ENCODE results near the gene GSN.

GSN gene

DNA sequence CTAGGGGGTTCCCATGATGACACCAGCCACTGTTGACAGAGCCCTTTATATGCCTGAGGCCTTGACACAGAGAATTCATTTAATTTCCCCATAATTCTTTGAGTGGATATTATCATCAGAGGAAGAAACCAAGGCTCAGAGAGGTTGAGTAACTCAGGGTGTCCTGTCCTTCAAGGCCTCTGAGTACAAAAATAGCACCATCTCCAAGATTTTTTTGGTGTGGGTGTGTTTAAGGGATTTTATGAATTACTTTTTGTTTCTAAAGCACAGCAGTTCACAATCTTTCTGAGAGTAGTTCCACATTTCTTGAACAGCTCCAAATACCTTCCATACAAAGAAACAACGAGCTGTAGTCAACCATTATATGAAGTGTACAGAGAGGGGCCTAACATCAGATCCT is 6.2 kb upstream of the GSN start:
- Histone ChIP-seq H3K9me3 (ENCODE audit: control insufficient read depth in 2 of 2, low read length in 2 of 2) (no peaks in the 10 kb centered on the region), H3K4me1 (ENCODE audit: control insufficient read depth in 2 of 2, insufficient read depth in 2 of 2, low read length in 2 of 2) (peaks cover 0 to under 1% of the 10 kb centered on the region in 2 donors), H3K9ac (ENCODE audit: low read depth in 1 of 2, low read length in 2 of 2) (no peak overlapping the region), H3K27ac (ENCODE audit: low read depth in 2 of 2, low read length in 2 of 2) (no peak overlapping the region), H3K27me3 (ENCODE audit: control insufficient read depth in 2 of 2, insufficient read depth in 2 of 2, low read length in 2 of 2) (no peaks in the 10 kb centered on the region), H3K4me3 (ENCODE audit: low read length in 2 of 2) (no peak overlapping the region), H3K36me3 (ENCODE audit: control insufficient read depth in 2 of 2, insufficient read depth in 2 of 2, low read length in 2 of 2) (no peaks in the 10 kb centered on the region)

- no peaks in the 10 kb centered on the region for H3K27me3 ChIP-seq (ENCODE audit: control insufficient read depth in 2 of 2, insufficient read depth in 2 of 2, low read length in 2 of 2)
- H3K9me3 ChIP-seq (ENCODE audit: control insufficient read depth in 2 of 2, low read length in 2 of 2): no peaks in the 10 kb centered on the region
- no peaks in the 10 kb centered on the region for H3K36me3 ChIP-seq (ENCODE audit: control insufficient read depth in 2 of 2, insufficient read depth in 2 of 2, low read length in 2 of 2)
- no peak overlapping the region for H3K9ac ChIP-seq (ENCODE audit: low read depth in 1 of 2, low read length in 2 of 2)
- H3K27ac ChIP-seq (ENCODE audit: low read depth in 2 of 2, low read length in 2 of 2): no peak overlapping the region
- peaks cover 6 to 8% of the 10 kb centered on the region in 2 donors for H3K4me1 ChIP-seq (ENCODE audit: control insufficient read depth in 2 of 2, insufficient read depth in 2 of 2, low read length in 2 of 2)
- no peak overlapping the region for H3K4me3 ChIP-seq (ENCODE audit: low read length in 2 of 2)
These were observed 5.5 kb upstream of the GSN start for GRCh38 chr9:121262423-121262822.

DNA sequence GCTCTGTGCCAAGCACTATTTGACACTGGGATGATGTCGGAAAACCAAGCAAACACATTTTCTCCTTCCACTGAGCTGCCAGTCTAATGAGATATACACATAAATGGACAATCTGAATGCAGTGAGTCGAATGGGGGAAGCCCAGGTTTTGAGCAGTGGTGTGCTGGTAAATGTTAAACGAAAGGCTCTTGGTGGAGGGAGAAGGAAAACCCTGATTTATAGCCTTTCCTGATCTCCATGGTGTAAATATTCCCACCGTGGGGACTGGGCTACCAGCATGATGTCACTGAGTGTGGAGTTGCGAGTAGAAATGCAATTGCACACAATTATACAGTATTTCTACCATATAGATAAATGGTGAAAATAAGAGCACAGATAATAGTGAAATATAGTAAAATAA is 5.0 kb upstream of the GSN start:
- no peak overlapping the region for H3K9ac ChIP-seq (ENCODE audit: low read depth in 1 of 2, low read length in 2 of 2)
- H3K27ac ChIP-seq (ENCODE audit: low read depth in 2 of 2, low read length in 2 of 2): no peak overlapping the region
- no peaks in the 10 kb centered on the region for H3K9me3 ChIP-seq (ENCODE audit: control insufficient read depth in 2 of 2, low read length in 2 of 2)
- H3K4me1 ChIP-seq (ENCODE audit: control insufficient read depth in 2 of 2, insufficient read depth in 2 of 2, low read length in 2 of 2): peaks cover 10 to 11% of the 10 kb centered on the region in 2 donors
- H3K27me3 ChIP-seq (ENCODE audit: control insufficient read depth in 2 of 2, insufficient read depth in 2 of 2, low read length in 2 of 2): no peaks in the 10 kb centered on the region
- H3K4me3 ChIP-seq (ENCODE audit: low read length in 2 of 2): no peak overlapping the region
- no peaks in the 10 kb centered on the region for H3K36me3 ChIP-seq (ENCODE audit: control insufficient read depth in 2 of 2, insufficient read depth in 2 of 2, low read length in 2 of 2)

- H3K27me3 ChIP-seq (ENCODE audit: control insufficient read depth in 2 of 2, insufficient read depth in 2 of 2, low read length in 2 of 2): no peaks in the 10 kb centered on the region
- H3K36me3 ChIP-seq (ENCODE audit: control insufficient read depth in 2 of 2, insufficient read depth in 2 of 2, low read length in 2 of 2): no peaks in the 10 kb centered on the region
- H3K4me1 ChIP-seq (ENCODE audit: control insufficient read depth in 2 of 2, insufficient read depth in 2 of 2, low read length in 2 of 2): peaks cover 32 to 34% of the 10 kb centered on the region in 2 donors
- H3K9me3 ChIP-seq (ENCODE audit: control insufficient read depth in 2 of 2, low read length in 2 of 2): no peaks in the 10 kb centered on the region
- H3K9ac ChIP-seq (ENCODE audit: low read depth in 1 of 2, low read length in 2 of 2): no peak overlapping the region
- H3K27ac ChIP-seq (ENCODE audit: low read depth in 2 of 2, low read length in 2 of 2): peak overlapping the region in 1 of 2 donors; percentile 53
- no peak overlapping the region for H3K4me3 ChIP-seq (ENCODE audit: low read length in 2 of 2)
These were observed 1.6 kb upstream of the GSN start for GRCh38 chr9:121266356-121266755.

- Histone ChIP-seq H3K36me3 (ENCODE audit: control insufficient read depth in 2 of 2, insufficient read depth in 2 of 2, low read length in 2 of 2) (no peaks in the 10 kb centered on the region), H3K27ac (ENCODE audit: low read depth in 2 of 2, low read length in 2 of 2) (peak overlapping the region; percentile 76 to 90), H3K4me1 (ENCODE audit: control insufficient read depth in 2 of 2, insufficient read depth in 2 of 2, low read length in 2 of 2) (peaks cover 39 to 41% of the 10 kb centered on the region in 2 donors), H3K9ac (ENCODE audit: low read depth in 1 of 2, low read length in 2 of 2) (peak overlapping the region; percentile 74 to 79), H3K27me3 (ENCODE audit: control insufficient read depth in 2 of 2, insufficient read depth in 2 of 2, low read length in 2 of 2) (no peaks in the 10 kb centered on the region), H3K4me3 (ENCODE audit: low read length in 2 of 2) (peak overlapping the region; percentile 73), H3K9me3 (ENCODE audit: control insufficient read depth in 2 of 2, low read length in 2 of 2) (no peaks in the 10 kb centered on the region)
These were observed 884 bp upstream of the GSN start for GRCh38 chr9:121266906-121267650.

GRCh38 chr9:121268598-121268850 is 562 bp downstream of the GSN start:
- Histone ChIP-seq H3K27me3 (ENCODE audit: control insufficient read depth in 2 of 2, insufficient read depth in 2 of 2, low read length in 2 of 2) (no peaks in the 10 kb centered on the region), H3K9ac (ENCODE audit: low read depth in 1 of 2, low read length in 2 of 2) (peak overlapping the region; percentile 92 to 95), H3K4me1 (ENCODE audit: control insufficient read depth in 2 of 2, insufficient read depth in 2 of 2, low read length in 2 of 2) (peaks cover 49 to 52% of the 10 kb centered on the region in 2 donors), H3K4me3 (ENCODE audit: low read length in 2 of 2) (peak overlapping the region; percentile 90 to 92), H3K27ac (ENCODE audit: low read depth in 2 of 2, low read length in 2 of 2) (peak overlapping the region; percentile 90 to 92), H3K36me3 (ENCODE audit: control insufficient read depth in 2 of 2, insufficient read depth in 2 of 2, low read length in 2 of 2) (no peaks in the 10 kb centered on the region), H3K9me3 (ENCODE audit: control insufficient read depth in 2 of 2, low read length in 2 of 2) (no peaks in the 10 kb centered on the region)

GRCh38 chr9:121268851-121269641 is 1.1 kb downstream of the GSN start:
- H3K4me1 ChIP-seq (ENCODE audit: control insufficient read depth in 2 of 2, insufficient read depth in 2 of 2, low read length in 2 of 2): peaks cover 49 to 52% of the 10 kb centered on the region in 2 donors
- peak overlapping the region; percentile 90 to 92 for H3K4me3 ChIP-seq (ENCODE audit: low read length in 2 of 2)
- H3K9me3 ChIP-seq (ENCODE audit: control insufficient read depth in 2 of 2, low read length in 2 of 2): no peaks in the 10 kb centered on the region
- peak overlapping the region; percentile 90 to 92 for H3K27ac ChIP-seq (ENCODE audit: low read depth in 2 of 2, low read length in 2 of 2)
- H3K36me3 ChIP-seq (ENCODE audit: control insufficient read depth in 2 of 2, insufficient read depth in 2 of 2, low read length in 2 of 2): no peaks in the 10 kb centered on the region
- peak overlapping the region; percentile 92 to 95 for H3K9ac ChIP-seq (ENCODE audit: low read depth in 1 of 2, low read length in 2 of 2)
- no peaks in the 10 kb centered on the region for H3K27me3 ChIP-seq (ENCODE audit: control insufficient read depth in 2 of 2, insufficient read depth in 2 of 2, low read length in 2 of 2)

DNA sequence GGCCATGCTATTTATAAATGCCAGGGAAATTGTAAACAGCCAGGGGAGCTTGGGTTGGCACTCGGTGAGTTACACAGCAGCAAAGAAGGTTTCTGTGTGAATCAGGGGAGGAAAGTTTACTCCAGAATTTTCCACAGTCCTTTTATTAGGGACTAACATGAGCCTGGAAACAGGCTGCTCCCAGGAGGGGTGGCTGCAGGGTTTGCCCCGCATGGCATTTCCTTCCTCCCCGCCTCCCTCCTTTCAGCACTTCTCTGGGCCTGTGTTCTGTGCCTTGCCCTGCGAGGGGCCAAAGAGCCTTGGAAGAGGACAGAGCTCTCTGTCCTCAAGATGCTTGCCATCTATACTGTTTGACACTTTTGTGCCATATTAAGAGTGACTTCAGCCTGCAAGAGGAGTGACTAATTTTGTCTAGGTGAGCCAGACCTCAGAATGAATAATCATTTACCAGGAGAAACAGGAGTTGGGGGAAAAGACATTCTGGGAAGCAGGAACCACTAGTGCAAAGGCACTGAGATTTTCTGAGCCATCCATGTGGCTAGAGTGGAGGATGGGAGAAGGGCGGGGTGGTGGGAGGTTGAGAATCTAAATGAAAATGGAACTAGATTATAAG is 1.8 kb downstream of the GSN start:
- Histone ChIP-seq H3K4me3 (ENCODE audit: low read length in 2 of 2) (peak overlapping the region; percentile 90 to 92), H3K9ac (ENCODE audit: low read depth in 1 of 2, low read length in 2 of 2) (peak overlapping the region; percentile 92 to 95), H3K36me3 (ENCODE audit: control insufficient read depth in 2 of 2, insufficient read depth in 2 of 2, low read length in 2 of 2) (no peaks in the 10 kb centered on the region), H3K27ac (ENCODE audit: low read depth in 2 of 2, low read length in 2 of 2) (peak overlapping the region; percentile 90 to 92), H3K4me1 (ENCODE audit: control insufficient read depth in 2 of 2, insufficient read depth in 2 of 2, low read length in 2 of 2) (peaks cover 49 to 55% of the 10 kb centered on the region in 2 donors), H3K27me3 (ENCODE audit: control insufficient read depth in 2 of 2, insufficient read depth in 2 of 2, low read length in 2 of 2) (no peaks in the 10 kb centered on the region), H3K9me3 (ENCODE audit: control insufficient read depth in 2 of 2, low read length in 2 of 2) (no peaks in the 10 kb centered on the region)

- Histone ChIP-seq H3K4me1 (ENCODE audit: control insufficient read depth in 2 of 2, insufficient read depth in 2 of 2, low read length in 2 of 2) (peaks cover 52 to 57% of the 10 kb centered on the region in 2 donors), H3K36me3 (ENCODE audit: control insufficient read depth in 2 of 2, insufficient read depth in 2 of 2, low read length in 2 of 2) (no peaks in the 10 kb centered on the region), H3K27me3 (ENCODE audit: control insufficient read depth in 2 of 2, insufficient read depth in 2 of 2, low read length in 2 of 2) (no peaks in the 10 kb centered on the region), H3K9ac (ENCODE audit: low read depth in 1 of 2, low read length in 2 of 2) (peak overlapping the region; percentile 57 to 68), H3K4me3 (ENCODE audit: low read length in 2 of 2) (peak overlapping the region in 1 of 2 donors; percentile 42), H3K9me3 (ENCODE audit: control insufficient read depth in 2 of 2, low read length in 2 of 2) (no peaks in the 10 kb centered on the region), H3K27ac (ENCODE audit: low read depth in 2 of 2, low read length in 2 of 2) (peak overlapping the region; percentile 90 to 92)
These were observed 3.7 kb downstream of the GSN start for GRCh38 chr9:121271368-121272341.

Data from mucosa of rectum (tissue), 2 donors.